HepG2 (cell line): ENCODE measurements around the gene ABCC3. TPM values are rescaled to one million over a fixed set of nuclear protein-coding genes. Genes with fewer than 3 reads are reported as not detected.

Experiments
- ATF3 ChIP-seq: sonication (generic); formaldehyde crosslinking; IDR thresholded peaks from 2 replicates; pipeline ENCODE4 v1.4.0; 2020; ENCODE audit warnings: missing genetic modification reagents
- ATF7-NPFF ChIP-seq: sonication (generic); formaldehyde crosslinking; IDR thresholded peaks from 2 replicates; pipeline ENCODE4 v1.8.1; 2023; ENCODE audit warnings: mild to moderate bottlenecking, low read depth, missing genetic modification reagents, moderate library complexity
- CREM ChIP-seq, 2 experiments: sonication (generic) in 1 of 2; formaldehyde crosslinking in 1 of 2; IDR thresholded peaks; 2 replicates each; pipeline versions ENCODE4 v1.4.0 to v1.6.1; 2016 to 2020; ENCODE audit warnings: antibody characterized with exemption in 1 of 2, mild to moderate bottlenecking in 1 of 2, missing genetic modification reagents in 1 of 2
- FOXA1 ChIP-seq, 2 experiments: fragments of 450-650 bp in 1 of 2; sonication (generic) in 1 of 2; formaldehyde crosslinking in 1 of 2; IDR thresholded peaks; 2 replicates each; pipeline versions ENCODE4 v1.4.0 to v1.6.1; 2016 to 2020; ENCODE audit warnings: missing genetic modification reagents in 1 of 2
- GLI4 ChIP-seq: sonication (generic); formaldehyde crosslinking; IDR thresholded peaks from 2 replicates; pipeline ENCODE4 v1.5.1; 2020; ENCODE audit warnings: missing genetic modification reagents, mild to moderate bottlenecking, moderate library complexity, borderline replicate concordance
- HDAC6 ChIP-seq: fragments of 200-600 bp; sonication (generic); IDR thresholded peaks from 2 replicates; pipeline ENCODE4 v1.7.0; 2017; ENCODE audit warnings: mild to moderate bottlenecking, antibody characterized with exemption, low read length, low read depth
- HHEX ChIP-seq: IDR thresholded peaks from 2 replicates; pipeline ENCODE4 v1.6.1; 2016; ENCODE audit warnings: control low read depth
- MATR3 ChIP-seq: sonication (generic); formaldehyde crosslinking; IDR thresholded peaks from 2 replicates; pipeline ENCODE4 v1.4.0; 2020; ENCODE audit warnings: missing genetic modification reagents
- MTA1 ChIP-seq: sonication (generic); formaldehyde crosslinking; IDR thresholded peaks from 2 replicates; pipeline ENCODE4 v1.4.0; 2020; ENCODE audit warnings: missing genetic modification reagents, mild to moderate bottlenecking, borderline replicate concordance
- NRL ChIP-seq: sonication (generic); formaldehyde crosslinking; IDR thresholded peaks from 2 replicates; pipeline ENCODE4 v1.5.0; 2020; ENCODE audit warnings: missing genetic modification reagents, mild to moderate bottlenecking, moderate library complexity, borderline replicate concordance
- PRDM4 ChIP-seq: sonication (generic); formaldehyde crosslinking; IDR thresholded peaks from 2 replicates; pipeline ENCODE4 v1.9.0; 2021; ENCODE audit warnings: missing genetic modification reagents, borderline replicate concordance
- SMARCE1 ChIP-seq: fragments of 450-650 bp; IDR thresholded peaks from 2 replicates; pipeline ENCODE4 v1.6.1; 2017; ENCODE audit warnings: borderline replicate concordance
- TCF7 ChIP-seq: sonication (generic); IDR thresholded peaks from 2 replicates; pipeline ENCODE4 v1.6.1; 2016; ENCODE audit warnings: antibody characterized with exemption, low read depth
- TIGD3 ChIP-seq: sonication (generic); formaldehyde crosslinking; IDR thresholded peaks from 2 replicates; pipeline ENCODE4 v1.5.1; 2020; ENCODE audit warnings: mild to moderate bottlenecking, missing genetic modification reagents, borderline replicate concordance
- USF2 ChIP-seq, 2 experiments: sonication (generic) in 1 of 2; formaldehyde crosslinking in 1 of 2; IDR thresholded peaks; 2 replicates each; pipeline versions ENCODE4 v1.5.1 to v1.6.1; 2011 to 2020; ENCODE audit warnings: borderline replicate concordance in 1 of 2, low read depth in 1 of 2, low read length in 1 of 2, mild to moderate bottlenecking in 1 of 2, missing genetic modification reagents in 1 of 2, moderate library complexity in 1 of 2
- ZFY ChIP-seq: sonication (generic); formaldehyde crosslinking; IDR thresholded peaks from 2 replicates; pipeline ENCODE4 v1.4.0; 2020; ENCODE audit warnings: missing genetic modification reagents
- ZNF230 ChIP-seq: sonication (generic); formaldehyde crosslinking; IDR thresholded peaks from 2 replicates; pipeline ENCODE4 v1.4.0; 2020; ENCODE audit warnings: mild to moderate bottlenecking, missing genetic modification reagents
- ZNF382 ChIP-seq: sonication (generic); formaldehyde crosslinking; IDR thresholded peaks from 2 replicates; pipeline ENCODE4 v1.5.0; 2020; ENCODE audit warnings: missing genetic modification reagents, mild to moderate bottlenecking, borderline replicate concordance
- ZNF556 ChIP-seq: sonication (generic); formaldehyde crosslinking; IDR thresholded peaks from 2 replicates; pipeline ENCODE4 v1.4.0; 2020; ENCODE audit warnings: mild to moderate bottlenecking, missing genetic modification reagents, borderline replicate concordance
- ZNF652 ChIP-seq: IDR thresholded peaks from 2 replicates; pipeline ENCODE4 v1.6.1; 2016; ENCODE audit warnings: low read depth, borderline replicate concordance
- ZNF709 ChIP-seq: sonication (generic); formaldehyde crosslinking; IDR thresholded peaks from 2 replicates; pipeline ENCODE4 v1.5.0; 2020; ENCODE audit warnings: mild to moderate bottlenecking, missing genetic modification reagents
- ZNF713 ChIP-seq: sonication (generic); formaldehyde crosslinking; IDR thresholded peaks from 2 replicates; pipeline ENCODE4 v1.4.0; 2020; ENCODE audit warnings: mild to moderate bottlenecking, missing genetic modification reagents
- ZNF776 ChIP-seq: sonication (generic); formaldehyde crosslinking; IDR thresholded peaks from 2 replicates; pipeline ENCODE4 v1.4.0; 2020; ENCODE audit warnings: mild to moderate bottlenecking, missing genetic modification reagents
- polyA plus RNA-seq, 8 experiments: library from polyadenylated mRNA; depleted of rRNA in 3 of 8; stranded (reverse) in 7 of 8; unstranded in 1 of 8; fragments of >200 nt; fragmentation: Illumina TruSeq in 4 of 8; extraction: Trizol in 4 of 8; gene quantifications; 2 replicates each; pipeline versions ENCODE4 v1.2.1 to v1.2.3, GENCODE V29; 2011 to 2016; ENCODE audit warnings: low read depth in 4 of 8, missing spikeins in 1 of 8, mixed read lengths in 1 of 8; ENCODE audit not compliant: insufficient read depth in 1 of 8
- total RNA-seq, 5 experiments: library from RNA; depleted of rRNA; stranded (reverse); fragments of >200 nt; fragmentation: Illumina TruSeq; extraction: Trizol; gene quantifications; 2 replicates each; pipeline ENCODE4 v1.2.3, GENCODE V29; 2016; ENCODE audit warnings: low read depth in 1 of 5

The ABCC3 gene
- total and polyA plus RNA-seq, 2 of the 13 experiments (the other 11 are each of a cell fraction or from before 2014, with no cell fraction given): 25.2 to 50.7 TPM

GRCh38 chr17:50684612-50685333 is 50.1 kb downstream of the ABCC3 start (continued):
- TF ChIP-seq NRL (CRISPR knock-in tag) (peak; percentile 85; the same call in 1 of the 2 replicates), FOXA1 (IDR thresholded peaks at IDR 0.05) (peak; percentile 43; the same call in 1 of the 2 replicates), FOXA1 (CRISPR knock-in tag; IDR thresholded peaks at IDR 0.05) (peak; percentile 99), PRDM4 (no peak), ATF3 (CRISPR knock-in tag) (peak; percentile 86), TCF7 (0 out of 2 replicates have a peak, but pooled peaks have one; percentile 35), TIGD3 (CRISPR knock-in tag) (no peak), ZFY (CRISPR knock-in tag) (peak; percentile 92), MTA1 (CRISPR knock-in tag) (peak; percentile 98), GLI4 (CRISPR knock-in tag) (no peak; the same call in 1 of the 2 replicates), SMARCE1 (no peak), USF2 (IDR thresholded peaks at IDR 0.05; ENCODE audit: low read depth, low read length) (no peak), USF2 (CRISPR knock-in tag; IDR thresholded peaks at IDR 0.05; ENCODE audit: borderline replicate concordance) (no peak; the same call in 1 of the 2 replicates), ATF7-NPFF (peak; percentile 90; the same call in 1 of the 2 replicates), ZNF652 (CRISPR knock-in tag) (peak; percentile 74; the same call in 1 of the 2 replicates), ZNF382 (CRISPR knock-in tag) (no peak), HHEX (CRISPR knock-in tag) (no peak), CREM (IDR thresholded peaks at IDR 0.05) (peak; percentile 83), CREM (CRISPR knock-in tag; IDR thresholded peaks at IDR 0.05) (no peak), ZNF709 (peak; percentile 92), ZNF776 (CRISPR knock-in tag) (no peak), MATR3 (CRISPR knock-in tag) (no peak), ZNF713 (CRISPR knock-in tag) (0 out of 2 replicates have a peak, but pooled peaks have one; percentile 4), HDAC6 (no peak), ZNF556 (CRISPR knock-in tag) (peak; percentile 94; the same call in 1 of the 2 replicates), ZNF230 (no peak; the same call in 1 of the 2 replicates)
